NCI-H187 treated with DMSO at 0.1 percent for 48 hours (cell line): ENCODE data around the gene SLC35A2.
A peak's percentile ranks its signal among the peaks of the same experiment; 100 is the strongest.
"Not testable (repeated sequence)": the region's sequence is repeated elsewhere in the genome, so short reads cannot be mapped to it uniquely, and the experiment has no call there.

Experiments
- DNase-seq: peaks from one replicate; lab custom pipeline; 2025; lab: John Stamatoyannopoulos, UW

SLC35A2 gene

GRCh38 chrX:48902776-48903175 is 8.7 kb downstream of the SLC35A2 start:
- no peak for DNase-seq

GRCh38 chrX:48902135-48902534 is 9.3 kb downstream of the SLC35A2 start:
- no peak for DNase-seq

DNA sequence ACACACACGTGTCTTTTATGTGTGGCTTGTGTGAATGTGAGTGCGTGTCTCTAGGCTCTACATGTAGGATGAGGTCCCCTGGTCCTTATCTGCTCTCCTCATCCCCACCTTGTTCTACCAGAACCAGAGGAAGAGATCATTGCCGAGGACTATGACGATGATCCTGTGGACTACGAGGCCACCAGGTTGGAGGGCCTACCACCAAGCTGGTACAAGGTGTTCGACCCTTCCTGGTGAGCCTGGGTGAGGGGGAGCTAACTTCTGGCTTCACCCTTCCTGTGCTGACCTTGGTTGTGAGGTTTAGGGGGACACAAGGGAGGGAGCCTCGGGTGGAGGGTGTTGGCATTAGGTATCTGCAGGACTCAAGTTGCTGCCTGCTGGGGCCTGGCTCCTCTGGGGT is 10.4 kb downstream of the SLC35A2 start:
- DNase-seq, result no peak

GRCh38 chrX:48899078-48899410 is 12.4 kb downstream of the SLC35A2 start:
- no peak for DNase-seq

DNA sequence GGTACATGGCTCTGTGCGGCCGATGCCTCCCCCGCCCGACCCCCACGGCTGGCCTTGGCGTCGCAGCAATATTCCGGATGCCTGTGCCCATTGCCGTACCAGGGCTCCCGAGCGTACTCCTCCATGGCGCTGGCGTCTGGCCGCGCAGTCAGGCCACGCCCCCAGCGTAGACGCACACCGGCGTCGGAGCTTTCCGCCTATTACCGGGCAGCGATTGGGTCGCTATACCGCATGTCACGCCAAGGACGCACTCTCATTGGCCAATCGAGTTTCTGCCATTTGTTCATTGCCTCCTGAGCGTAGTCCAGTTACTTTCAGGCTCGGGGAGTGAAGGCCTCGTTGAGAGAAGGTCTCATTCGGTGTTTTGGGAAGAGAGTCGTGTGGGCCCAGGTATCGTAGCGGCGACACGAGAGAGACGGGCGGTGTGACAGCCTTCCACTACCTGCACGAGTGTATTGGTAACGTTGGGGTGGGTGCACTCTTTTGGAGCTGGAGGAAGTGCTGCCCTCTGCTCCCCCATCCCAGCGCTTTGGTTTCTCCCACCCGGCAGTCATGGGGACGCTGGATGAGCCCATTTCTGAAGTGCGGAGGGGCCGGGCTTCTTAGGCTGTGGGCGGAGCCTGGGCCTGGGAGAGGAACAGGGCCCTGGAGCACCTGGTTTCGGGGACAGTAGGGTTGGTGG is 13.7 kb downstream of the SLC35A2 start, which contains the start of the genes PQBP1 and TIMM17B:
Gene PQBP1 (plus strand): TSS at position 306 of the 682 bp plus-strand sequence. CDS start 580 bp downstream, outside the sequence.
Gene TIMM17B (minus strand): TSS at position 144 of the 682 bp plus-strand sequence. CDS start 19 bp downstream, at position 125.
- DNase-seq, result peak; percentile 56

DNA sequence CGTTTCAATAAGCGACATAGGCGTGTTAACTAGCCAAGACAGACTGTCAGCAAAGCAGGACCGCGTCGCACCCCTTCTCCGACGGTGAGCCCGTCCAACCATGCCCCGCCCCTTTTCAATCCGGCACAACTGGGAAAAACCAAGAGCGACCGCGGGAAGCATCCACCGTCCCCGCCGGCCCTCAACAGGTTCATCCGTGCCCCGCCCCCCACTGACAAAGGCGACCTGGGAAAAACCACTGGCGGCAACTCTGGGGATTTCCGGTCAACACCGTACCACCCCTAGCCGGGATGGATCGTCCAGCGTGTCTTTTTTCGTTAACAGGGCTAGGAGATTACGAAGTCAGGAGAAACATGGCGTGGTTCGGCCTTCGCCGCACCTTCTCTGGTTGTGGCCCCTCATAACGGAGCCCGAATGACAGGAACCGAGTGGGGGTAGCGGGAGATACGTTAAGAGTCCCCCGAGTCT is 14.3 kb downstream of the SLC35A2 start:
- peak; percentile 8 for DNase-seq

- no peak for DNase-seq
Observed at GRCh38 chrX:48896611-48897011, 14.8 kb downstream of the SLC35A2 start.

- DNase-seq, result no peak
Observed at GRCh38 chrX:48894891-48895290, 16.6 kb downstream of the SLC35A2 start.

DNA sequence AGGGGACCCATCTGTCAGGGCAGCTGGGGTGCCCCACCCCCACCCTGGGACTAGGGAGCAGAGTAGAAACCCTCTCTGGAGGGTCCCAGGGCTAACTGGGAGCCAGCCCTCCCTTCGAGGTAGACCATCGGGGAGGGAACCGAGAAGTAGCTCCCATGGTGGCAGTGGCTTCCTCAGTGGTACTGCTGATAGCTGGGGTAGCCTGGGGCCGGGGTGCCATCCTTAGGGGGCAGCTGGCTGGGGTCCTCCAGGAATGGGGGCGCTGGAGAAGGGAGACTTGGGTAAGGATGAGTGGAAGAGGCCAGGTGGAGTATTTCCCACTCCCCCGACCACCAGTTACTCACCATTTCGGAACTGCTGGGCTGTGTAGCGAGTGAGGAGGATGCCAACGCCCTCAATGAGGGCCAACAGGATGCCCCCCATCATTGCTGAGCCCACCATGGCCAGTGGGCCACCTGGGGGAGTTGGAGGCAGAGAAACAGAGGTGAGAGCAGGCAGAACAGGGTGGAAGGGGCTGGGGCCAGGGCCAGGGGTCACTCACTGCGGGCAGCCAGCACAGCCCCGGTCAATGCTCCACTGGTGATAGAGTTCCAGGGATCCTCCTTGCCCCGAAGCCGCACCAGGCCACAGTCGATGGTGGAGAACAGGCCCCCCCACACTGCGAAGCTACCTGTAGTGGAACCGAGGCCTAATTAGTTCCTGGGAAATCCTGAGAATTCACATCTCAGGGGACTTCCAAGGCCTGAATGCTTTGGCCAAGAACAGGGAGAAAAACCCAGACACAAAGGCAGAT is 17.7 kb downstream of the SLC35A2 start:
- DNase-seq, result no peak

DNA sequence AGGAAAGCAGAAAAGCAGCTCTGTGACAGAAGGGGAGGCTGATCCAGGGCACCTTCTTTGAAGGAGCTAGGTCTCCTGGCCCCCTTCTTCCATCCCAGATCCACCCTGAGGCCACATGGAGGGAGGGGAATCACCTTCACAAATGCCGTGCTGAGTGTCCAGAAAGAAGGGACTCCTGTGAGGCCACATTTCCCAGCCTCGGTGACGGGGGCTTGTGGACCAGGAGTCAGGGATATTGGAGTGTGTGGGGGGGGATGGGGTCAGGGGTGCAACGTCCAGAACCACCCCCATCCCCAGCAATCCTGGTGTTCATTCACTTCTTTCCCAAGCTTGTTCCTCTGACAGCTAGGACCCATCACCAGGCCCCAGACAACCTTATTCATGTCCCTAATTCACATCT is 18.6 kb downstream of the SLC35A2 start:
- DNase-seq, result no peak

DNA sequence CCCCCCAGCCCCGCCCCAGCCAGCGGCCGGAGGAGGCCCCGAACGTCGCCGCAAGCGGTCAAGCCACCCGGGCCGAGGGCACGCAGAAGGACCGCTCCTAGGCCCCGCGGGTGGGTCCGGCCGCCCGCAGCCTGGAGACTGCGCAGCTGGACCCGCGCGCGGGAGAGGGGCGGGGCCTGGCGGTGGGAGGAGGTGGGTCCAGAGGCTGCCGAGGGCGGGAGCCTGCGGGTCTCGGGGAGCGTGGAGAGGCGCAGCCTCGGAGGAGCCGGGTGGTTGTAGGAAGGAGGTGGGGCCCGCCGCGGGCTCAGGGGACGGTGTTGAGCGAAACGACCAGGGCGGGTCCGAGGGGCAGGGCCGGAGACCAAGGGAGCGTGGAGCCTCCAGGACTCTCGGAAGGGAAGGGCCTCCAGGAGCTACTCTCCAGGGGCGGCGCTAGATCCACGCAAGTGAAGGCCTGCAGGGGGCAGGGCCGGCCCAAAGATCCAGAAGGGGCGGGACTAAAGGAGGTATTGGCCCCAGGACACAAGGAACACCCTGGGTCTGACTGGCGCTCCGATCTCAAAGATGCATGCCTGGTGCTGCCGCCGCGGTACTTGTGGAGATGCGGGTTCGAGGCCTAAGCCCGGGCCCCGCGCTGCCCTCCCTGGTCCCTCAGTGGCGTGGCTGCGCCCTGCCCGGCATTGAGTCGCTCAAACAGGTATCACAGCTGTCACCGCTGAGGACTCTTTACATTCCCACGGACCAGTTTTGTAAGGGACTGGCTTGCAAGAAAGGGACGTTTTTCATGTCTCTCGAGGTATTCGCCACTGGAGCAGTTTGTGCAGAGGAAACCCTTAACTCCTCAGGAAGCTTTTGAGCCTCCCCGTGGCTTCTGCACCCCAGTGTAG is 19.8 kb downstream of the SLC35A2 start:
- peak; percentile 9 for DNase-seq

GRCh38 chrX:48890934-48891401 is 20.5 kb downstream of the SLC35A2 start:
- DNase-seq, result no peak

DNA sequence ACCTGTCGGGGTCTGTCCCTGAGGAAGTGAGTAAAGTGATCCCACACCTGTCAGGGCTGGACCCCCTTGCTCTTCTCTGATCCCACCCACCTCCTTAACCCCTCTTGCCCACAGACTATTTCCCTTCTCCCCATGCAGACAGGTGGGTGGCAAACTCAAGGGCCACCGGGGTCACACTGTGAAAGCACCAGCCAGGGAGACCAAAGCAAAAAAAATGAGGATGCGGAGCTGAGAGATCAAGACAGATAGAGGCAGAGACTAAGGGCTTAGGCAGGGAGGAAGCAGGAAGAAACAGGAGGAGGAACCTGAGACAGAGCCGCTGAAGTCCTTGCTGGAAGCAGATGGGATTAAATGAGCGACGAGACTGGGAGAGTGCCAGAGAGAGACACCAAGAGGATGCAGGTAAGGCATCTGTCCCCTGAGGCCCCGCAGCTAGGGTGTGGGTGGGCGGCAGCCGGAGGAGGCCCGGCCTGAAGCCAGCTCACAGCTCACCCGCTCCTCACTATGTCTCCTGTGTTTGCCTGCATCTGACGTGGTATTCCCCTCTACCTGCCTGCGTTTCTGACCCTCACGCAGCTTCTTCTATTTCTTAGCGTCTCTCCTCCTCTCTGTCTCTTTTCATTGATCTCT is 21.0 kb downstream of the SLC35A2 start:
- DNase-seq, result no peak

- not testable (repeated sequence) for DNase-seq
Observed at GRCh38 chrX:48886586-48886985, 24.9 kb downstream of the SLC35A2 start.

DNA sequence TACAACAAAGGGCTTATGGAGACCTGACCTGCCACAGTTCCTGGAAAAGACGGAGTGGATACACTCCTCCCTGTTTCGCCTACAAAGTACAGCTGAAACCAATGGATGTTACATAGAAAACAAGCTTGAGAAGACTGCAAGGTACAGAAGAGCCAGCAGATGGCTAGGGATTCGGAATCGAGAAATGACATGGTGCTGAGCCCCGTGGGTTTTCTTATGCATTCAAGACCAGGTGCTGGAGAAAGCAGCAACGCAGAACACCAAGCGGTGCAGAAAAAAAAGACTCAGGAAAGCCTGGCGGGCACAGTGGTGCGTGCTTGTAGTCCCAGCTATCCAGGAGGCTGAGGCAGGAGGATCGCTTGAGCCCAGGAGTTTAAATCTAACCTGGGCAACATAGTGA is 27.7 kb downstream of the SLC35A2 start:
- no peak for DNase-seq

GRCh38 chrX:48876944-48877343 is 34.5 kb downstream of the SLC35A2 start:
- DNase-seq, result not testable (repeated sequence)

DNA sequence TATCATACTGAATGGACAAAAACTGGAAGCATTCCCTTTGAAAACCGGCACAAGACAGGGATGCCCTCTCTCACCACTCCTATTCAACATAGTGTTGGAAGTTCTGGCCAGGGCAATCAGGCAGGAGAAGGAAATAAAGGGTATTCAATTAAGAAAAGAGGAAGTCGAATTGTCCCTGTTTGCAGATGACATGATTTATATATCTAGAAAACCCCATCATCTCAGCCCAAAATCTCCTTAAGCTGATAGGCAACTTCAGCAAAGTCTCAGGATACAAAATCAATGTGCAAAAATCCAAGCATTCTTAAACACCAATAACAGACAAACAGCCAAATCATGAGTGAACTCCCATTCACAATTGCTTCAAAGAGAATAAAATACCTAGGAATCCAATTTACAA is 39.4 kb downstream of the SLC35A2 start:
- DNase-seq, result not testable (repeated sequence)

- DNase-seq, result no peak
Observed at GRCh38 chrX:48864210-48864609, 47.2 kb downstream of the SLC35A2 start.

- no peak for DNase-seq
Observed at GRCh38 chrX:48854898-48855297, 56.5 kb downstream of the SLC35A2 start.

DNA sequence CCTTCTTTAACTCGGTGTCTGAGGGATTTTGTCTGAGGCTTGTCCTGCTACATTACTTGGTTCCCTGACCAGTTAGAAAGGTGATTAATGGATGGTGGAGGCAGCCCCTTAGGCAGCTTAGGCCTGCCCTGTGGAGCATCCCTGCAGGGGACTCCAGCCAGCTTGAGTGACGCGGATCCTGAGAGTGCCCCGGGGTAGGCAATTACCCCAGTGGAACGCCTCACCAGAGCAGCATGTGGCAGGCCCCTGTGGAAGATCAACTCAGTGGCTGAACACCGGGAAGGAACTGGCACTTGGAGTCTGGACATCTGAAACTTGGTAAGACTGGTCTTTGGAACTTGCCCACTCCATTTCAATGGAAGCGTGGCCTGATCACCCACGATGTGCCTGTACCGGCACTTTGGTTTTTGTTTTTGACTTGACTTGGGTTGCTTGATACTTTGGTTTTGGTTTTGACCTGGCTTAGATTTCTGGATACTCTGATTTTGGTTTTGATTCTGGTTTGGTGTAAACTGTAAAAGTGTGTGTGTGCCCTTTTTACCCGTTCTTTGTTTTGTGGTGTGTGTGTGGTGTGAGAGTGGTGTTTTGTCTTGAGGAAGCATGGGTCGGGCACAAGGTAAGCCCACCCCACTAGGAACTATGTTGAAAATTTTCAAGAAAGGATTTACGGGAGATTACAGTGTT is 57.2 kb downstream of the SLC35A2 start:
- DNase-seq, result not testable (repeated sequence)

GRCh38 chrX:48853494-48853893 is 58.0 kb downstream of the SLC35A2 start:
- not testable (repeated sequence) for DNase-seq
